ENCODE results near the gene METAP1. TPM values are rescaled to one million over a fixed set of nuclear protein-coding genes. Genes with fewer than 3 reads are reported as not detected.
"Not testable (repeated sequence)": the region's sequence is repeated elsewhere in the genome, so short reads cannot be mapped to it uniquely, and the experiment has no call there.

METAP1 gene
- polyA plus RNA-seq, 4 donors: 27.0 to 86.9 (median 32.9) TPM

DNA sequence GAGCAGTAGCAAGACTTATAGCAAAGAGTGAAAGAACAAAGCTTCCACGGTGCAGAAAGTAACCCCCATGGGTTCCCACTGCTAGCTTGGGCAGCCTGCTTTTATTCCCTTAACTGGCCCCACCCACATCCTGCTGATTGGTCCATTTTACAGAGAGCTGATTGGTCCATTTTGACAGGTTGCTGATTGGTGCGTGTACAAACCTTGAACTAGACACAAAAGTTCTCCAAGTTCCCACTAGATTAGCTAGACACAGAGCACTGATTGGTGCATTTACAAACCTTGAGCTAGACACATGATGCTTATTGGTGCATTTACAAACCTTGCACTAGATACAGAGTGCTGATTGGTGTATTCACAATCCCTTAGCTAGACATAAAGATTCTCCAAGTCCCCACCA is 2.7 kb upstream of the METAP1 start:
- H3K4me3 ChIP-seq (ENCODE audit: low read depth in 1 of 3, low read length in 3 of 3); H3K36me3 ChIP-seq (ENCODE audit: control insufficient read depth in 3 of 3, insufficient read depth in 2 of 3, low read depth in 1 of 3, low read length in 3 of 3); H3K27me3 ChIP-seq (ENCODE audit: control insufficient read depth in 3 of 3, insufficient read depth in 3 of 3, low read length in 3 of 3); H3K9me3 ChIP-seq (ENCODE audit: control insufficient read depth in 2 of 2, insufficient read depth in 1 of 2, low read depth in 1 of 2, low read length in 1 of 2); FAIRE-seq; DNase-seq; H3K27ac ChIP-seq (ENCODE audit: low read depth in 1 of 3, low read length in 2 of 3): not testable (repeated sequence)
- 78 to 94% (median 88%) methylated on average over 2 of the region's 2 CpGs for WGBS, 3 donors
- peaks cover under 1 to 12% (median 2%) of the 10 kb centered on the region in 3 donors for H3K4me1 ChIP-seq (ENCODE audit: control insufficient read depth in 3 of 3, insufficient read depth in 2 of 3, low read depth in 1 of 3, low read length in 2 of 3)

DNA sequence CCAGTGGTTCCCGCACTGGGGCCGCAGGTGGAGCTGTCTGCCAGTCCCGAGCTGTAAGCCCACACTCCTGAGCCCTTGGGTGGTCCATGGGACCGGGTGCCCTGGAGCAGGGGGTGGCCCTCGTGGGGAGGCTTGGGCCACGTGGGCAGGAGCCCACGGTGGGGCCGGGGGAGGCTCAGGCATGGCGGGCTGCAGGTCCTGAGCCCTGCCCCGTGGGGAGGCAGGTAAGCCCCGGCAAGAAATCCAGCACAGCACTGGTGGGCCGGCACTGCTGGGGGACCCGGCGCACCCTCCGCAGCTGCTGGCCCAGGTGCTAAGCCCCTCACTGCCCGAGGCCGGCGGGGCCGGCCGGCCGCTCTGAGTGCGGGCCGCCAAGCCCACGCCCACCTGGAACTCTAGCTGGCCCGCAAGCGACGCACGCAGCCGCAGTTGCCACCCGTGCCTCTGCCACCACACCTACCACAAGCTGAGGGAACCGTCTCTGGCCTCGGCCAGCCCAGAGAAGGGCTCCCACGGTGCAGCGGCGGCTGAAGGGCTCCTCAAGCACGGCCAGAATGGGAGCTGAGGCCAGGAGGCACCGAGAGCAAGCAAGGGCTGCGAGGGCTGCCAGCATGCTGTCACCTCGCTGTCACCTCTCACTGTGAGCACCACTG is 2.0 kb upstream of the METAP1 start:
- no peak for FAIRE-seq
- no peak for DNase-seq

DNA sequence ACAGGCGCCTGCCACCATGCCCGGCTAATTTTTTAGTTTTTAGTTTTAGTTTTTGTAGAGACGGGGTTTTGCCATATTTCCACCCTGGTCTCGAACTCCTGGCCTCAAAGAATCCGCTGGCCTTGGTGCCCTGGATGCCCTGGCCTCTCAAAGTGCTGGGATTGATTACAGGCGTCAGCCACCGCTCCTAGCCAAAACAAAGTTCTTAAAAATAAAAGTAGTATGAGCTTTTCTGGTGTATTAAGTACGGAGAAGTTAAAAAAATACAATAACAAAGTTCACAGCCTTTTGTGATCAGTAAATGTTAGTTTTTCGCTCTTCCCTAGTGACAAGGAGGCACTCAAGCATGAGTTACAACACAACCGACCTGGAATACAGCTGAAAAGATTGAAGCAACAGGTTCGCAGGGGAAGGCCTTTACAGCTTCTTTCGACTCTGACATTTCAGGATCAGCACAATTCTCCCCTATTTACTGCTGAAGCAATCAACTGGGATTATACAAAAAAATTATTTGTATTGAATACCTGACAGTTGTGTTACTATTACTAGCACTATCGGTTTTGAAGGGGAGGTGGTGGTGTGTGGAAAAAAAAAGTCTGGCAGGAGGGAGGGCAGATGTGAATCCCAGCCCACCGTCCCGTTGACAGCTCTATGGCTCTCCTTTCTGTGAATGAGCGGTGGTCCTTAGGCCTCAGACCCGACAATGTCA is 893 bp upstream of the METAP1 start:
- no peaks in the 10 kb centered on the region for H3K9me3 ChIP-seq (ENCODE audit: control insufficient read depth in 2 of 2, insufficient read depth in 1 of 2, low read depth in 1 of 2, low read length in 1 of 2)
- peak overlapping the region; percentile 46 to 52 (median 48) for H3K4me3 ChIP-seq (ENCODE audit: low read depth in 1 of 3, low read length in 3 of 3)
- DNase-seq (no peak), FAIRE-seq (no peak)
- no peaks in the 10 kb centered on the region for H3K36me3 ChIP-seq (ENCODE audit: control insufficient read depth in 3 of 3, insufficient read depth in 2 of 3, low read depth in 1 of 3, low read length in 3 of 3)
- peak overlapping the region; percentile 74 to 98 (median 81) for H3K27ac ChIP-seq (ENCODE audit: low read depth in 1 of 3, low read length in 2 of 3)
- peaks cover 2 to 18% (median 2%) of the 10 kb centered on the region in 3 donors for H3K4me1 ChIP-seq (ENCODE audit: control insufficient read depth in 3 of 3, insufficient read depth in 2 of 3, low read depth in 1 of 3, low read length in 2 of 3)
- no peaks in the 10 kb centered on the region for H3K27me3 ChIP-seq (ENCODE audit: control insufficient read depth in 3 of 3, insufficient read depth in 3 of 3, low read length in 3 of 3)
- WGBS, 3 donors: 41 to 49% (median 44%) methylated on average over 17 of the region's 17 CpGs

More for the DNA sequence above, 2.0 kb upstream of the METAP1 start:
- Histone ChIP-seq H3K4me3 (ENCODE audit: low read depth in 1 of 3, low read length in 3 of 3) (no peak overlapping the region), H3K36me3 (ENCODE audit: control insufficient read depth in 3 of 3, insufficient read depth in 2 of 3, low read depth in 1 of 3, low read length in 3 of 3) (no peaks in the 10 kb centered on the region), H3K4me1 (ENCODE audit: control insufficient read depth in 3 of 3, insufficient read depth in 2 of 3, low read depth in 1 of 3, low read length in 2 of 3) (peaks cover 2 to 18% (median 2%) of the 10 kb centered on the region in 3 donors), H3K27ac (ENCODE audit: low read depth in 1 of 3, low read length in 2 of 3) (no peak overlapping the region), H3K9me3 (ENCODE audit: control insufficient read depth in 2 of 2, insufficient read depth in 1 of 2, low read depth in 1 of 2, low read length in 1 of 2) (no peaks in the 10 kb centered on the region), H3K27me3 (ENCODE audit: control insufficient read depth in 3 of 3, insufficient read depth in 3 of 3, low read length in 3 of 3) (no peaks in the 10 kb centered on the region)
- WGBS, 3 donors: 93 to 95% (median 95%) methylated on average over 25 to 39 of the region's 39 CpGs

DNA sequence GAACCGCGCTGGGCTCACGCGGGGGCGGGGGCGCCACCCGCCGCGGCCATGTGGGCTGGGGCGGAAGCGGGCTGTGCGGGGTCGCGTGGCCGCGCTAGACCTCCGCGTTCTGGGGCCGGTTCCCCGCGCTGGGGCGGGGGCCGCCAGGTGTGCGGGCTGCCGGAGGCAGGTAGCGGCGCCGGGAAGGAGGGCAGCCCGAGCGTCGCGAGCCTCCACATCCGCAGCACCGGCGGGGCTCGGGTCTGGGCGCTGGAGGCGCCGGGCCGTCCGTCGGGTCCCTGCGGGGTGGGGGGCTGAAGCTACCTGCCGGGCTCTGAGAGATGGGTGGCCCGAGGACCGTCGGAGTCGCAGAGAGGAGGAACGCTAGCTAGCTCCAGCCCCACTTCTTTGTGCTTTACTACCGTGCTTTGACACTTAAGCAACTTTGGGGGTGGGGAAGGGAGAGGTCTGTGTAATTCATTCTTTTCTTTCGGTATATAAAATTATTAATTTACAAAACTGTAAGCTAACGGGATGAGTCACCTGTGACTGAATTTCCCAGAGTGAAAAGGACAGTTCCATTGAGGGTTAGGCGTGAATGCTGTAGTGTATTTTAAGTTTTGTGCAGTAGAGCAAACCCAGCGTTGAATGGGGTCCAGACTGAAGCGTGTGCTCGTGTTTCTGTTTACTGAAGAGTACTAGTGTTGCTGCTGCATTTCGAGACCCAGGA is 689 bp downstream of the METAP1 start:
- 0 to 1% (median 0%) methylated on average over 44 to 57 of the region's 57 CpGs for WGBS, 3 donors
- Histone ChIP-seq H3K36me3 (ENCODE audit: control insufficient read depth in 3 of 3, insufficient read depth in 2 of 3, low read depth in 1 of 3, low read length in 3 of 3) (peaks cover 0 to 2% (median 0%) of the 10 kb centered on the region in 3 donors), H3K9me3 (ENCODE audit: control insufficient read depth in 2 of 2, insufficient read depth in 1 of 2, low read depth in 1 of 2, low read length in 1 of 2) (no peaks in the 10 kb centered on the region), H3K27me3 (ENCODE audit: control insufficient read depth in 3 of 3, insufficient read depth in 3 of 3, low read length in 3 of 3) (no peaks in the 10 kb centered on the region), H3K4me3 (ENCODE audit: low read depth in 1 of 3, low read length in 3 of 3) (peak overlapping the region; percentile 85 to 96 (median 95)), H3K4me1 (ENCODE audit: control insufficient read depth in 3 of 3, insufficient read depth in 2 of 3, low read depth in 1 of 3, low read length in 2 of 3) (peaks cover 2 to 18% (median 5%) of the 10 kb centered on the region in 3 donors), H3K27ac (ENCODE audit: low read depth in 1 of 3, low read length in 2 of 3) (peak overlapping the region in 2 of 3 donors; percentile 91 to 93)
- DNase-seq: peak in 1 of 2 donors; percentile 36
- FAIRE-seq: no peak

DNA sequence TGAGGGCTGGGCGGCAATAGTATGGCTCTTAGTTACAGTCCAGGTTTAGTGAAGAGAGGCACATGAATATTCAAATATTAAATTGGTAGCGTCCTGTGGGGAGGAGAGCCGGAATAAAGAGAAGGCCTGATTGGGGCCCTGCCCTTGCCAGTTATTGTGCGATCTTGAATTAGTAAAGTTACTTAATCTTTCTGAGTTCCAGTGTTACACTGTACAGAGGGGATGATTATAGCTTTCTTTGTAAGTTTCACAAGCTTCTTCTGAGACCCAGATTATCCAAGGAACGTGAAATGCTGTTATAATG is 1.2 kb downstream of the METAP1 start:
- 14 to 37% (median 28%) methylated on average over 5 of the region's 5 CpGs for WGBS, 3 donors
- peak overlapping the region; percentile 85 to 96 (median 95) for H3K4me3 ChIP-seq (ENCODE audit: low read depth in 1 of 3, low read length in 3 of 3)
- H3K27me3 ChIP-seq (ENCODE audit: control insufficient read depth in 3 of 3, insufficient read depth in 3 of 3, low read length in 3 of 3): no peaks in the 10 kb centered on the region
- H3K27ac ChIP-seq (ENCODE audit: low read depth in 1 of 3, low read length in 2 of 3): peak overlapping the region in 1 of 3 donors; percentile 93
- H3K4me1 ChIP-seq (ENCODE audit: control insufficient read depth in 3 of 3, insufficient read depth in 2 of 3, low read depth in 1 of 3, low read length in 2 of 3): peaks cover 2 to 18% (median 5%) of the 10 kb centered on the region in 3 donors
- H3K36me3 ChIP-seq (ENCODE audit: control insufficient read depth in 3 of 3, insufficient read depth in 2 of 3, low read depth in 1 of 3, low read length in 3 of 3): peaks cover 0 to 2% (median 0%) of the 10 kb centered on the region in 3 donors
- DNase-seq: peak; percentile 29 to 60
- H3K9me3 ChIP-seq (ENCODE audit: control insufficient read depth in 2 of 2, insufficient read depth in 1 of 2, low read depth in 1 of 2, low read length in 1 of 2): no peaks in the 10 kb centered on the region
- no peak for FAIRE-seq

DNA sequence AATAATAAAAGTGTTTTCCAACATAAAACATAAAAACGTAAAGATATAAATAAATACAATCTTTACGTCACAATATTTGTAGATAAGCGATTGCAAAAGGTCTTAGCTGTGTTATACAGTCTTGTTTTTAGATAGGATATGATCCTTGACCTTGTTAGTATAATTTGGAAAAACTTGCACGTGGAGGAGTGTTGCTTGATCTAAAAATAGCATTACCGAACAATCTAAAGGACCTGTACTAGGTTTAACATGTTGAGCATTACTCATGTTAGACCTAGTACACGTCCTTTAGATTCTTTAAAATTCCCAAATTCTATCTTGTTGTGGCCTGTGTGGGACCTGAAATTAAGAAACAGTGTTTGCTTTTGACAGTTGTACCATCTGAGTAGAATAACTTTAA is 1.6 kb downstream of the METAP1 start:
- 13 to 50% (median 31%) methylated on average over 6 of the region's 6 CpGs for WGBS, 3 donors
- Histone ChIP-seq H3K36me3 (ENCODE audit: control insufficient read depth in 3 of 3, insufficient read depth in 2 of 3, low read depth in 1 of 3, low read length in 3 of 3) (peaks cover 0 to 2% (median 0%) of the 10 kb centered on the region in 3 donors), H3K27me3 (ENCODE audit: control insufficient read depth in 3 of 3, insufficient read depth in 3 of 3, low read length in 3 of 3) (no peaks in the 10 kb centered on the region), H3K27ac (ENCODE audit: low read depth in 1 of 3, low read length in 2 of 3) (peak overlapping the region in 1 of 3 donors; percentile 93), H3K9me3 (ENCODE audit: control insufficient read depth in 2 of 2, insufficient read depth in 1 of 2, low read depth in 1 of 2, low read length in 1 of 2) (no peaks in the 10 kb centered on the region), H3K4me1 (ENCODE audit: control insufficient read depth in 3 of 3, insufficient read depth in 2 of 3, low read depth in 1 of 3, low read length in 2 of 3) (peaks cover 2 to 18% (median 5%) of the 10 kb centered on the region in 3 donors), H3K4me3 (ENCODE audit: low read depth in 1 of 3, low read length in 3 of 3) (no peak overlapping the region)
- FAIRE-seq (no peak), DNase-seq (peak; percentile 54 to 55)

DNA sequence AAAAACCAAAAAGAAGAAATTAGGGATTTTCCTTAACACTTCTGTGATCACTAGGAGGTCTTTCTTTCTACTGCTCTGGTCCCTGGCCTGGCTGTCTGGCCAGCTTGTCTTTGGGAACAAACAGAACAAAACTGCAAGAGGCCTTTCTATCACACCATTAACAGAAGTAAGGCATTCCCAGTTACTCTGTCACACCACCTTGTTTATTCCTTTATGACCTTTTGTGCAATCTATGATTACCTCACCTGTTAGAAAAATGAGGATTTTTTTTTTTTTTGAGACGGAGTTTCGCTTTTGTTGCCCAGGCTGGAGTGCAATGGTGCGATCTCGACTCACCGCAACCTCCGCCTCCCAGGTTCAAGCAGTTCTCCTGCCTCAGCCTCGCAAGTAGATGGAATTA is 3.0 kb downstream of the METAP1 start:
- Histone ChIP-seq H3K4me3 (ENCODE audit: low read depth in 1 of 3, low read length in 3 of 3) (no peak overlapping the region), H3K27me3 (ENCODE audit: control insufficient read depth in 3 of 3, insufficient read depth in 3 of 3, low read length in 3 of 3) (no peaks in the 10 kb centered on the region), H3K36me3 (ENCODE audit: control insufficient read depth in 3 of 3, insufficient read depth in 2 of 3, low read depth in 1 of 3, low read length in 3 of 3) (peaks cover 0 to 2% (median 0%) of the 10 kb centered on the region in 3 donors), H3K9me3 (ENCODE audit: control insufficient read depth in 2 of 2, insufficient read depth in 1 of 2, low read depth in 1 of 2, low read length in 1 of 2) (no peaks in the 10 kb centered on the region), H3K4me1 (ENCODE audit: control insufficient read depth in 3 of 3, insufficient read depth in 2 of 3, low read depth in 1 of 3, low read length in 2 of 3) (peaks cover 2 to 22% (median 5%) of the 10 kb centered on the region in 3 donors), H3K27ac (ENCODE audit: low read depth in 1 of 3, low read length in 2 of 3) (peak overlapping the region in 1 of 3 donors; percentile 93)
- peak; percentile 29 to 79 for DNase-seq
- no peak for FAIRE-seq
- WGBS, 3 donors: 38 to 76% (median 57%) methylated on average over 7 of the region's 7 CpGs

DNA sequence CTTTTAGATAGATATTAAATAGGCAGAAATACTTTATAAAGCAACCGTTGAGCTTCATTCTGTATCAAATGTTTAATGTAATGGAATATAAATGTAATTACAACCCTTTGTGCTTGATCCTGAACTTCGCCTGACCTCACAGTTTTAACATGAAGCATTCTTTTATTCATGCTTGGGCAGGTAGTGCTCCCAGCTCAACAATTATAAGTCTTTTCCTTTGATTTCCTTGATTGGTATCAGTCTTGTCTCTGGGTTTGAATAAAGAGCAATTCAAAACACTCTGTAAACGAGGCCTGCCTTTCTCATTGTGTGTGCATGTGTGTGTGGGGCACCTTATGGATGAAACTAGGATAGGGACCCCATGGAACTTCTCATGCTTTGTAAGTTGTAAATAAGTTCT is 6.8 kb downstream of the METAP1 start:
- H3K27ac ChIP-seq (ENCODE audit: low read depth in 1 of 3, low read length in 2 of 3): no peak overlapping the region
- no peaks in the 10 kb centered on the region for H3K27me3 ChIP-seq (ENCODE audit: control insufficient read depth in 3 of 3, insufficient read depth in 3 of 3, low read length in 3 of 3)
- 29 to 55% (median 49%) methylated on average over 3 of the region's 3 CpGs for WGBS, 3 donors
- H3K9me3 ChIP-seq (ENCODE audit: control insufficient read depth in 2 of 2, insufficient read depth in 1 of 2, low read depth in 1 of 2, low read length in 1 of 2): no peaks in the 10 kb centered on the region
- H3K36me3 ChIP-seq (ENCODE audit: control insufficient read depth in 3 of 3, insufficient read depth in 2 of 3, low read depth in 1 of 3, low read length in 3 of 3): peaks cover 0 to 2% (median 0%) of the 10 kb centered on the region in 3 donors
- H3K4me3 ChIP-seq (ENCODE audit: low read depth in 1 of 3, low read length in 3 of 3): no peak overlapping the region
- peaks cover 2 to 15% (median 3%) of the 10 kb centered on the region in 3 donors for H3K4me1 ChIP-seq (ENCODE audit: control insufficient read depth in 3 of 3, insufficient read depth in 2 of 3, low read depth in 1 of 3, low read length in 2 of 3)
- no peak for FAIRE-seq
- no peak for DNase-seq

Data from small intestine (tissue), 7 donors.